HG03439 (cell line): ENCODE results near the gene C9.
"Not testable (repeated sequence)": the region's sequence is repeated elsewhere in the genome, so short reads cannot be mapped to it uniquely, and the experiment has no call there.

Experiments used
- ATAC-seq: cut with Tn5 transposase; IDR thresholded peaks from one replicate; pipeline ENCODE4 v1.9.1; 2021; ENCODE audit warnings: mild to moderate bottlenecking, moderate library complexity; ENCODE audit not compliant: unreplicated experiment

C9 gene

DNA sequence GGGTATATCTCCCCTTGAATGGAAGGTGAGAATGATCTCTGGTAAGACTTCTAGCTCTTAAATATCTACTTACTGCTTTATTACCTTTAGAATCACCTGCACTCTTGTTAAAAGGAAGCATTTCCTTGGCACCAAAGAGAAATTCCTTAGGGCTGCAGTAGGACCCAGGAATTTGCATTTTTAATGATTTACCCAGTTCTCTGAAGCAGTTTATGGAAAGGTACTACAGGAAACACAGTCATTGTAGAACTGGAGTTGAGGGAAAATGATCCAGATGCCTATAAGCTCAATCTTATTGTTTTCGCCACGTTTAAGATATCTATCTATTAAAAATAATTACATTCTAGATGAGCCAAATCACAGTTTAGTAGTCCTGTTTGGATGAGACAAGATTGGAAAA, 9.5 kb upstream of the C9 start:
- no peak for ATAC-seq

DNA sequence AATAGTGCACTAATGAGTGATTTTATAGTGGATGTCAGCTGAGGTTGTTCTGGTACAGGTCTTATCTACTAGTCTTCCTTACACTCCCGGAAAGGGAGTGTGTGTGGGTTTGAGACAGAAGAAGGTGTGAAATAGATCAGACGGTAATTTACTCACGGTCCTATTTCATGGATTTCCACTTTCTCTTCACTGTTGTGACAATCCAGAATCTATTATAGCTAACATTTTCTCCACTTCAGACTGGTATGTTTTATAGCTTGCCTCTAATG, 7.0 kb upstream of the C9 start:
- ATAC-seq = no peak

DNA sequence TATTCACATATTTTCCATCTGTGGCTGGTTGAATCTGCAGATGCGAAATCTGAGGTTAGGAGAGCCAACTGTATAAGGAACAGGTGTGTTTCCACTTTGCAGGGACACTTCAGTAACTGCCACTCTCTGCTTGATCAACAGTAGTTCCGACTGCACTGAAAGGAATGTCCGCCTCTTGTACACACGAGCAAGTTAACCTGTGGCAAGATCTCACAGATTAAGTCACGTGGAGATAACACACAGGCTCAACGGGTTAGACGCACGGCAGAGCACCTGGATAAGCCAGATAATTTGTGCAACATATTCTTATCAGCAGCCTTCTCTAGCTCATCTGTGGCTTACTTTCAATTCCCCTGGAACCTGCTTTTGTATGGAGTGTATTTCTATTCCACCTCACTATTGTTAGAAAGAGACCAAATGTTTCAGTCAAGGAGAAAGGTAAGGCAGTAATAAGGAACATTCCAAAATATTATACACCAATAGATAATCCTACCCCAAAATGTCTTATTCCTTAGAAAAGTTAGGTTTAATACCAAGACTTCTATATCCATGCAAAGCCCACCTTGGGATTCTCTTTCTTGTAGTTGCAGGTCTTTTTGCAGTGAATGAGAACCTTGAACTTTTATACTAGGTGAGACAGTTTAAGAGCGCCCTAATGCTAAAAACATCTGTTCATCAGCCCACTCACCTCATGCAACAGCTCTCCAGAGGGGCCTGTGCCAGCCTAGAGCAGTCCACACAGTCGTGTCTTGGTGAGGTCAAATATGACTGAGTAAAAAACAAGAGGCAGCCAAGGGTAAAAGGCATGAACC, 6.5 kb upstream of the C9 start:
- no peak for ATAC-seq

DNA sequence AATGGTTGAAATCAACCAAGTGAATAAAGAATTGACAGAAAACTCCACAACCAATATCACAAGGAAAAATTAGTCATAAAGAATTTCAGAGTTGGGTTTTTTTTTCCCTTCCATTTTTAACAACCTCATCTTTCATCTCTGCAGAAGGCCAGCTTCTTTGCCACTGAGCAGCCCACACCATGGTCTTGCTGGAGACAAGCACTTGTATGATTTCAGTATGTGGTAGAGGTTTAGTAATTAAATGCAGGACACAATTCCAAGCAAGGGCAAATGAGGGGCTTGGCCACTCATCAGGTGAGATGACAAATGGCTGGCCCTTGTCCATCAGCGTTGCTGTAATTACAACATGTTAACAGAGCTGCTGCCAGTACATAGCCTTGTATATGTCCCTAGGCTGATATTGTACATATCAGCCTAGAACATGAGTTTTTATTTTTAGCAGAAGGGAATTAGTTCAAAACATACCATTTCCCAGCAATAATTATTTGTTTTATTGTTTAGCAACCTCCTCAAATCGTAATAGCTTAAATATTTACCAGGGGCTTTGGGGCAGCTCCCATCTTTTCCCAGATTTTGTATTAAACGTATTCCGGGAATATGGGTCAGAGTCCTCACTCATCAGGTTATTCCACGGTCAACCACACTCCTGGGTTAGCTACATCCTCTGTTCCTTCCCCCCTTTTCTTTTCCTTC, 5.0 kb upstream of the C9 start:
- ATAC-seq = no peak

DNA sequence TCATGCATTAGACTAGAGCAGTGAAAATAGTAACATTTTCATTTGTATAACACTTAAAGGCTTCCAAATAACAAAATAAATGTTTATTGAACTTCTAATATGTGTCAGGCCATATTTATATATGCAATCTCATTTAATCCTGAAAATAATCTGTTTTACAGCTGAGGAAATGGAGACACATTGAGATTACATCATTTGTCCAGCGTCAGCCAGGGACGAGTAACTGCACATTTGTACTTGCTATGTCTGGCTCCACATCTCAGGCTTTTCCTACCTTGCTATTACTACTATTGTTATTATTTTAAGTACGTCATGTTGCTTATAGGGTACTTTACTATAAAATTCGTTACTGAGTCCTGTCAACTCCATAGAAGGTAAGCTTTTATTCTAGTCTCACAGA, 3.8 kb upstream of the C9 start:
- no peak for ATAC-seq

DNA sequence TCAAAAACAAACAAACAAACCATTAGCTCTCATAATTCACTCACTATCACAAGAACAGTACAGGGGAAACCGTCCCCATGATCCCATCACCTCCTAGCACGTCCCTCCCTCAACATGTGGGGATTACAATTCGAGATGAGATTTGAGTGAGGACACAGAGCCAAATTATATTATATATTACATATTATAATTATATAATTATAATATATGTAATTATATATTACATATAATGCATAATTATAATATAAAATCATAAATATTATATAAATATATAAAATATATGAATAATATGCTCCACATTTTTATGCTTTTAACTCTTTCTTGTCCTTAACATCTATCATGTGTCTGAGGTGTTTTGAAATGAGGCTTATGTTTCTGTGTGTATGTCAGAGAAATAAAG, 3.4 kb upstream of the C9 start:
- ATAC-seq = no peak

DNA sequence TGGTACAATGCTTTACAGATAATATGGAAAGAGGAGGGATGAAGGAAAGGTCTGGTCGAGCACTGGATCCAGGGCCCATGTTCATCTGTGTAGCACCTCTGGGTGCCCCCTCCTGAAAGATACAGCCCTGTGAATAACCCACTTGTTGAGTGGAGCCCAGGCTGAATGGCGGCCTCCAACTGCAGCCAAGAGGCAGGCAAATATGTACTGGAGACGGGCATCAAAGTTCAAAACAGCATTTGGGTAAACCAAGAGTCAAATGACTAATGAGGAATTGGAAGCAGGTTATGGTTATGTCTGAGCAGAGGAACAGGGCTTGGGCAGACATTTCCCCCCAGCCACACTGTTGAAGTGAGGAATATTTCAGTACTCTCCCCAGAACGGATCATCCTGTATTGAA, 1.1 kb downstream of the C9 start:
- no peak for ATAC-seq

DNA sequence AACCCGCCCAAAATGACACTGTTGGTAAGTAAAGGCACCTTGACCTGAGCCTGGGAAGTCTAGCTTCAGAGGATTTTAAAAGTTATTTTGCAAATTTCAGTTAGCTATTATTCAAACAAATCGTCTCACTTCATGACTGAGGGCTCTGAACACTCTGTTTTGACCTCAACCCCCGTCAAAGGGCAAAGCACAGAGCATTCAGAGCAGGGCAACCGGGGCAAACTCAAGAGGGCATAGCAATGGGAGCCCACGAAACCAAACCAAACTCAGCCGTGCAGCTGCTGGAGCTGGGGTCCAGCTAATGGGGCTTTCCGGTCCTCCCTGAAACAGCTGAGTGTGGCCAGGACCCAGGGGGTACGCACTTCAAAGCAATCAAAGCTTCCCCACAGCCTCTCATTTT, 1.6 kb downstream of the C9 start:
- ATAC-seq = no peak

DNA sequence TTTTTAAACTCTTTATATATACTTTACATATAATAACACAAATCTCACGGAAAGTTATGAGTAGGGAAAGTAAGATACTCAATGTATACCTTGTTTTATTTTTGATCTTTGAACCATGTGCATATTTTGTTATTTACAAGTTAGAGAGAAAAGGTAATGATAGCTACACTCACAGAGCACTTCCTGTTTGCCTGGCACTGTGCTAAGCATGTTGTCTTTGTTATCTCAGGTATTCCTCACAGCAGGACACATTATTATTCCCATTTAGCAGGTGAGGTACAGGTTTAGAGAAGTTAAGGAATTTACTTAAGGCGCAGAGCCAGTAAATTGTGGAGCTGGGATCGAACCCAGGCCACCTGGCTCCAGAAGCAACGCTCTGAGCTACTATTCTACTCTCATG, 3.0 kb downstream of the C9 start:
- ATAC-seq = no peak

DNA sequence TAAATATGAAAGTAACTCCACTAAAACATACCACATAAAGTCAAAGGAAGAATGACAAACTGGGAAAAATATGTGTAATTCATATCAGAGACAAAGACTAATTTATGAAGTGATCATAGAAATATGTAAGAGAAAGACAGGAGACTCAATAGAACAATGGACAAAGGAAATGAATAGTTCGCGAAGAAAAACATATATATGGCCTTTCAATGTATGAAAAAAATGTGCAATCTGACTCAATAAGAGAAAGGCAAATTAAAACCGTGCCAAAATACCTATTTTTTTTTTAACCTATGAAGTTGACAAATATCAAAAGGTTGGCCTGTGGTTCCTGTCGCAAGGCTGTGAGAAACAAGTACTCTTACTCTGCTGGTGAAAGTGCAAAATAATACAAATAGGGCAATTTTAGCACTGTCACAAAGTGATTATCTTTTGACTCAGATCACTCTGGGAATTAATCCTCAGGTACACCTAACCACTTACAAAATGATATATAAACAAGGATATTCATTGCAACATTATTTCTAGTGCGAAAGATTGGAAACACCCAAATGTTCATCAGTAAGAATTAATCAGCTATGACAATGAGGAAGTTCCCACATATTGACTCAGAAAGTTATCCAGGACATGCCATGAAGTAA, 3.7 kb downstream of the C9 start:
- no peak for ATAC-seq

DNA sequence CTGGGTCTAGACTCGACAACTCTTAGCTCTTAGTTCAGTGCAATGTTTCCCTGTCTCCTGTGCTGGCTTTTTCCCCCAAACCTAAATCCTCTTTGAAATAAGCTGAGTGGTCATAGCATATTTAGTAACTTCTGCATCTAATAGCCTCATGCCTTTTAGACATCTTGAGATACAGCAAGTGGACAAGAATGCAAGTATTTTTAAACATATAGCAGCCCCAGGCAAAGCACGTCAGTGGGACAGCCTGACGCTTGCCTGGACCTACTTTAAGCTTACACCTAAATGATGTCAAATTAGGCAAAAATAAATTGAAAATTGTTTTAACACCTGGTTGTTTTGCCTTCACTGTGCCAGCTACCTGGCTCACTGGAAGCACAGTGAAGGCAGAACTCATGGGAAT, 8.0 kb downstream of the C9 start:
- ATAC-seq = no peak

DNA sequence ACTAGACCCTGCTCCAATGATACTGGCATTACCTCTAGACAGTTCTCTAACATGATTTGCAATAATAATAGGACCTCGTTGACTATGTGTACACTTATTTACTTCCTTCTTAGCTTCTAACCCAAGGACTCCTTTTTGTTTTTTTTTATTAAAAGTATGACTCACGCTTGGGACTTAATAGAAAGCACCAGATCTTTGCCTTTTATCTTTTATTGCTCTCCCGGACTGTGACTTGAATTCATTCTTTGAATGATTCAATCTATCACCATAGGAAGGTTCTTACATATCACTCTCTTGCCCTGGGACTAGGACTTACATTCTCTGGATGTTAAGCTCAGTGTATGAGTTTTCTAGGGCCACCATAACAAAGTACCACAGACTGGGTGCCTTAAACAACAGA, 9.0 kb downstream of the C9 start:
- no peak for ATAC-seq

DNA sequence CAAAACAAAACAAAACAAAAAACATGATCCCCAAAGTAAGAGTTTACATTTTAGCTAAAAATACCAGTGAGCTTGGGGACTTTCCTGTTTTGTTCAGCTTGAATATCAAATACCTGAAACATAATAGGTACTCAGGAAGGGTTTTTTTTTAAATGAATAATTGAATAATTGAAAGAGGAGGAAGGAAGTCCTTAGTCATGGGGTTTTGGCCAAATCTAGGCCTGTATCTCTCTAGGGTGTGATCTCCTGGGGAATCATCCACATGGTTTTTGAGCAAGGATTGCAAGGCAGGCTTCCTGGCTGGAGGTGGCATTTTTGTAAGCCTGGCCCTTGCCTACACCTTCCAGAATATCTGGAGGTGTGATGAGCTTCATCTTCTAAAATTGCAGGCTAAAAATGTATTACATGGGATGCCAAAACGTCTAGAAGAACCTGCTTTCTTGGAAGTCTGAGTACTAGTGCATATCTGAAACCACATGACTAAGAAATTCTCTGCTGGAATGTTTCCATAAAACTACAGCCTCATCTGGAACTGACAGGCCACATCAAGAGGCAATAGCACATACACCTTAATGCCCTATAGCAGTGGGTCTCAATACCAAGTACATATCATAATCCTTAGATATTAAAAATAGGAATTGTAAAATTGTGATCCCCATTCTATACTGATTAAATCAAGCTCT, 10.4 kb downstream of the C9 start:
- no peak for ATAC-seq

DNA sequence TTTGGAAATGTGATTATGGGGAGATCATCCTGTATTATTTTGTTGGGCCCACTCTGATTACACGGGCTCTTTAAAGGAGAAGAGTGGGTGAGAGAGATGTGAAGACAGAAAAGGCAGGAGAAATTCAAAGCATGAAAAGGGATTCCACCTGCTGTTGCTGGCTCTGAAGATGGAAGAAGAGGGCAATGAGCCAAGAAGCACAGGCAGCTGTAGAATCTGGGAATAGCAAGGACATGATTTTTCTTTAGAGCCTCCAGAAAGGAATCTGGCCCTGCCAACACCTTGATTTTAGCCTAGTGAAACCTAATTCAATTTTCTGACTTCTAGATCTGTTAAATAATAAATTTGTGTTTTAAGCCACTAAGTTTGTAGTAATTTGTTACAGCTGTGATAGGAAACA, 11.3 kb downstream of the C9 start:
- no peak for ATAC-seq

DNA sequence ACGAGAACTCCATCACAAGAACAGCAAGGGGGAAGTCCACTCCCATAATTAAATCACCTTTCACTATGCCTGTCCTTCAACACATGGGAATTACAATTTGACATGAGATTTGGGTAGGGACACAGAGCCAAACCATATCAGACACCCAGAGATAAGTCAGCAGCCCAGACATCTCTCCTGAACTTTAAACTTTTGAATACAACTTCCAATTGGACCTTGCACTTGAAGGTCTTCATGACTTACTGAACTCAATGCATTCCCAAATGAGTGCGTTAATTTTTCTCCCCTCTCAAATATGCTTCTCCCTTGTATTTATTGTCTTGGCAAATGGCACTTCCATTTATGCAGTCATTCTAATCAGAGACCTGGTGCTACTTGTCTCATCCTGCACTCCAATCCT, 12.1 kb downstream of the C9 start:
- no peak for ATAC-seq

DNA sequence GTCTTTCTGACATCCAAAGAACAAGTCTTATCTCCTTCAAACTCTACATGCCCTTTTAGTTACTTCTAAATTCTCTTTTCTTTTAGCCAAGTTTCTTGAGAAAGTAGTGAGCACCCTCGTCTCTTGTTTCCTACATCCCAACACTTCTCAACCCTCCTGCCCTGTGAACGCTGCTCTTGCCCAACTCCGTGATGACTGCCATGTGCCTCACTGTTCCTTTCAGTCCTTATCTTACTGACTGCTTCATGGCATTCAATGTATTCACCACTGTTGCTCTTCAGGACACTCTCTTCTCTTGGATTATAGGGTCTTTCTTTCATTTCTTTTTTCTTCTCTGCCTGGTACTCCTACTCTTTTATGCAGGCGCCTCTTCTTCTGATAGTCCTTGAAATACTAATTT, 14.8 kb downstream of the C9 start:
- ATAC-seq = no peak

DNA sequence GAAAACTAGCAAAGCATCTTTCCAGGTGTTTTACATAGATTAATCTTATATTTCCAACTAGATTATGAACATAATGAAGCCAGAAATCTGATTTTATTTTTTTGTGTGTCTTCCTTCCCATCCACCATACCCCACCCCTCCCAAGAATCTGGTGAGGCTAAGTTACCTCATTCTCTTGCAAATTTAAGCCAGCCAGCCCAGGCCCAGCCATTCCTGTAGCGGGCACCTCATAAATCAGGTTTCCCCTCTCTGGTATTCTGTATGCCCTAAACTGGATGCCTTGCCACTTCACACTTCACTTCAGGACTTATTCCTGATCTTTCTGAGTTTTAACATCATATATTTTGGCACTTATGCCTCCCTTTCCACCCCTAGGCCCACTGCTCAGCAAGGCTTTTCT, 21.8 kb downstream of the C9 start:
- ATAC-seq = no peak

DNA sequence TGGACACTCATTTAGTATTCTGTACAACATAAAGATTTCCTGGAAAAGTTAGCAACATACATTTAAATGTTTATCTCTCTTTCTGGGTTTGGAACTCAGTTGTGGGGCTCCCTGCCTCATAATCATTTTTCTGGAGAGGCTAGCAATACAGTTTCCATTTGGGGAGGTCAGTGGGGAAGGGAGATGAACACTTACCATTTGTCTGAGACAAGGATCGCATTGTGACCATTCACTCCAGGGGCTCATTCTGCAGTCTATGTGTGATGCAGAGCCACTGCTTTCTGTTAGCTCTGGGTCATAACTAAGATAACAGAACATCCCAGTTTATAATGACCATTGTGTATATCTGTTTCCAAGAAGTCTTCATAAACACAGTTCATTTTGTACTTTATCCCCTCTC, 22.4 kb downstream of the C9 start:
- no peak for ATAC-seq

DNA sequence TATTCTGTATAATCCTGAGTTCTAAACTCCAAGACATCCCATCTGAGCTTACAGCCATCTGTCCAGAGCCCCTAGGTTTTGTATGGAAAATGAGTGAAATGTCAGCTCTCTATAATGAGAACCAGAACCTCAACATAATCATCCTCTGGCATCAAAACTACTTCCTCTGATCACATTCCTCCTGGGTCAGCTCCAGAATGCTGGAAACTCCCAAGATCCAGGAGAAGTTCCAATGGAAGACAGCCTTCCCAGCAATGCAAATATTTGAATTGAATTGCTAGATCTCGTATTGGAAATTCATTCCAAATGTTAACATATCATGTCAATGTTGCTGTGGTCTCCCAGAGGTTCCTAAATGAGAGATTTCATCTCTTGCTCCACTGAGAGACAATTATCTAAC, 23.8 kb downstream of the C9 start:
- ATAC-seq = no peak

DNA sequence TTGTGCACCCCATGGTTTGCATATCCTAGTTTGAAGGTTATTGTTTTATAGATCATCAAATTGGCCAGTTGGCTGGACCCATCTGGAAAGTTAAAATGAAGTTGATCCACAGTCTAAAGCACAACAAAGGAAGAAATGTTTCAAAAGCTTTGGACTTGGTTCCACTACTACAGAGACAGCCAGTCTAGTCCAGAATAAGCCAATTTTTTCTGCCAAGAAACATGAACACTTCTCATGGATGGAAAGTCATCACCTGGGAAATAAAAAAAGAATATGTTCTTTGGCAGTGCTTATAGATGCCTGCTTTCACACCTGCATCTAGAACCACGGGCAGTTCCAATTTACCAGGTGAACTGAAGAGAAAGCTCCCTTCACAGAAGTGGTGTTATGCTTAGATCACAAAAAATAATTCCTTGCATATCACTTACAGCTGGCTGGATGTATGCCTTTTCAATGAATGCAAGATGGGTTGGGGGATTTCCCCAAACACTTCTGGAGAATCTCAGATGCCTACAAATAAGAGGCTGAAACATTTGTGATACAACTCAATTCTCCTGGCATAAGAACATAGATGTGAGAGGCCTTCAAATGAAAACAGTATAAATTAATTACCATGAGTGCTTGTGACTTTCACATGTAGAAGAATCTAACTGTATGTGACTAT, 26.9 kb downstream of the C9 start:
- ATAC-seq = no peak

DNA sequence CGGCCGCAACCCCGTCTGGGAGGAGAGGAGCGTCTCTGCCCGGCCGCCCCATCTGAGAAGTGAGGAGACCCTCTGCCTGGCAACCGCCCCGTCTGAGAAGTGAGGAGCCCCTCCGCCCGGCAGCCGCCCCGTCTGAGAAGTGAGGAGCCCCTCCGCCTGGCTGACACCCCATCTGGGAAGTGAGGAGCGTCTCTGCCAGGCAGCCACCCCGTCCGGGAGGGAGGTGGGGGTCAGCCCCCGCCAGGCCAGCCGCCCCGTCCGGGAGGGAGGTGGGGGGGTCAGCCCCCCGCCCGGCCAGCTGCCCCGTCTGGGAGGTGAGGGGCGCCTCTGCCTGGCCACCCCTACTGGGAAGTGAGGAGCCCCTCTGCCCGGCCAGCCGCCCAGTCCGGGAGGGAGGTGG, 30.0 kb downstream of the C9 start:
- ATAC-seq = not testable (repeated sequence)
